Activated naive CD8-positive, alpha-beta T cell treated with anti-CD3 and anti-CD28 coated beads, Interleukin-2, amount 50 U/mL, for 24 hours (primary cell): ENCODE data around the gene LSS.
"Not testable (repeated sequence)": the region's sequence is repeated elsewhere in the genome, so short reads cannot be mapped to it uniquely, and the experiment has no call there.

ENCODE experiments used
- ATAC-seq: fragments of 150-1000 bp; cut with Tn5 transposase; one replicate; pipeline ENCODE4 v1.10.0; 2021
- DNase-seq: peaks from one replicate; pipeline ENCODE4 v3.0.0; 2021
- H3K27ac Mint-ChIP-seq: one replicate; pipeline ENCODE4 v1.8.0; 2021; ENCODE audit warnings: mild to moderate bottlenecking, mixed read lengths
- H3K27me3 Mint-ChIP-seq: one replicate; pipeline ENCODE4 v1.8.0; 2021; ENCODE audit warnings: mixed read lengths
- H3K36me3 Mint-ChIP-seq: one replicate; pipeline ENCODE4 v1.8.0; 2021; ENCODE audit warnings: low read depth, mixed read lengths
- H3K4me1 Mint-ChIP-seq: one replicate; pipeline ENCODE4 v1.8.0; 2021; ENCODE audit warnings: mixed read lengths
- H3K4me3 Mint-ChIP-seq: one replicate; pipeline ENCODE4 v1.8.0; 2021; ENCODE audit warnings: mild to moderate bottlenecking, moderate library complexity, mixed read lengths
- H3K9me3 Mint-ChIP-seq: one replicate; pipeline ENCODE4 v1.8.0; 2021; ENCODE audit warnings: mixed read lengths

The LSS gene

DNA sequence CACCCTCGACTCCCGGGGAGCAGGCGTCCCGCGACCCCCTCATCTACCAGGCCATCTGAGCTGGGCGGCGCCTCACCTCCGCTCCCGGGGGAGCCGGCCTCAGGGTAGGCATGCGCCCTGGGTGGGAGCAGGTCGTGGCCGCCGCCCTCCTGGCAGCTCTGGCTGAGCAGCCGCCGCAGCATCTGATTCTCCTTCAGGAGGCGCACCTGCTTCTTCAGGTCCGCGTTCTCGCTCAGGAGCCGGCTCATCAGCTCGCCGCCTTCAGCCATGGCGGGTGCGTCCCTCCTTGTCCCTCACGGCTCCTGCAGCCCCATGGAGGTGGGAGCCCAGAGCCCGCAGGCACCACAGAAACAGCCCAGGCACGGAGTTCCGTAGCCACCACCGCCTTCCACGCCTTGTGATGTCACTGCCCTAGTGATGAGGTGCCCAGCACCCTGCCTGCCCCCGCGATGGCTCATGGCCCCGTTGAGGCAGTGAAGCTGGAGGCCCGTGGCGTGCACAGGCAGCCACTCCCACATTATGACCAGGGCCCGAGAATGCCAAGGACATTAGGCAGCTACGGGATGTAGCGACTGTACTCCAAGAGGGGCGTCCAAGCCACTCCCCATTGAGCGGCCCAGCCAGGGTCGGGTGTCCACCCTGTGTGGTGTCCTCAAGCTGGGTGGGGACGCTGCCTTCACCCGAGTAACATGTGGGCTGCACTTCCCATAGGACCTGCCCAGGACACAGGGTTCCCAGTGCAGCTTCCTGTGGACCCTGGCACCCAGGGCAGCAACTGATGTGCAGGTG lies 45.8 kb downstream of the LSS start:
- Mint-ChIP-seq H3K27me3 (no peaks in the 10 kb centered on the region), H3K4me1 (peaks cover 6% of the 10 kb centered on the region), H3K27ac (no peak overlapping the region), H3K4me3 (no peak overlapping the region), H3K36me3 (no peaks in the 10 kb centered on the region), H3K9me3 (no peaks in the 10 kb centered on the region)
- DNase-seq (no peak), ATAC-seq (no peak)

DNA sequence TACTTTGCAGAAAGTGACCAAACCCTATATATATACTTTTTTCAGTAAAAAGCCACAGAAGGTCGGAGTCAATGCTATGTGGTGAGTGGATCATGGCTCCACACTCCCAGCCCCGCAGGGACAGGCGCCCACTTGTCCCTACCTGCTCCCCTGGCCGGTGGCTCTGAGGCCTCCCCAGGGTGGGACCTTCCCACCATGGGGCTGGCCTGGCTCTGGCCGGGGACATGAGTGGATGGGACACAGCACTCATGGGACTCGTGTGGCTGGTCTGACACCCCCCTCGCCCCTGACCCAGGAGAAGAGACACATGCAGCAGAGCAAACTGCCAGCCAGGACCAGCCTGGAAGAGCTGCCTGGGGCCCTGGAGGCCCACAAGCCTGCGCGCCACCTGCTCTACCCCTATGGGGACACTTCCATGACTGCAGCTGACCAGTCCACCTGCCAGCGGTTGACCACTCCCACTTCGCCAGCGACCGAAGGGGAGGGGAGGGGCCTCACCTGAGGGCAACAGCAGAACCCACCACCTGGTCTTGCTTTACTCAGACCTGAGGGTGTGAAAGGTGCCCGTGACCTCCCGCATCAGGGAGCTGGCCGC lies 46.5 kb downstream of the LSS start:
- no peak for DNase-seq
- H3K4me1 Mint-ChIP-seq, result peaks cover 6% of the 10 kb centered on the region
- H3K4me3 Mint-ChIP-seq, result no peak overlapping the region
- H3K9me3 Mint-ChIP-seq, result no peaks in the 10 kb centered on the region
- no peaks in the 10 kb centered on the region for H3K27me3 Mint-ChIP-seq
- H3K36me3 Mint-ChIP-seq, result no peaks in the 10 kb centered on the region
- no peak for ATAC-seq
- H3K27ac Mint-ChIP-seq, result no peak overlapping the region

DNA sequence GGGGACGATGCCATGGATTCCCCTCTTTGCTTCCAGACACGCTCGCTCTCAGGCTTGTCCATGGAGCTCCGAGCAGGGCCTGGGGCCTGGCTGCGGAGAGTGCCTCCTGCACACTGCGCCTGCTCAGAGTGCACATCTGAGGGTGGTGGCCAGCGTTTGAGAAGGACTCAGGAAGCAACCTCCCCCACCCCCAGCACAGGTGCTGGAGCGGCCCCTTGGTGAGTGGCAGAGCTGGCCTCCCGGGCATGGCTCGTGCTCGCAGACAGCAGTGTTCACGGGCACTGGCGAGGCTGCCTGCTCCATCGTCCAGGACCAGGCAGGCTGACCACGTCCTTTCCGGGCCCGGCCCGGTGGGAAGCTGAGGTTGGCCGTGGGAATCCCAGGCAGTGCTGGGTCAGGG lies 47.1 kb downstream of the LSS start:
- no peaks in the 10 kb centered on the region for H3K36me3 Mint-ChIP-seq
- ATAC-seq (no peak), DNase-seq (no peak)
- H3K27ac Mint-ChIP-seq, result no peak overlapping the region
- peaks cover 6% of the 10 kb centered on the region for H3K4me1 Mint-ChIP-seq
- no peaks in the 10 kb centered on the region for H3K27me3 Mint-ChIP-seq
- H3K4me3 Mint-ChIP-seq, result no peak overlapping the region
- H3K9me3 Mint-ChIP-seq, result no peaks in the 10 kb centered on the region

DNA sequence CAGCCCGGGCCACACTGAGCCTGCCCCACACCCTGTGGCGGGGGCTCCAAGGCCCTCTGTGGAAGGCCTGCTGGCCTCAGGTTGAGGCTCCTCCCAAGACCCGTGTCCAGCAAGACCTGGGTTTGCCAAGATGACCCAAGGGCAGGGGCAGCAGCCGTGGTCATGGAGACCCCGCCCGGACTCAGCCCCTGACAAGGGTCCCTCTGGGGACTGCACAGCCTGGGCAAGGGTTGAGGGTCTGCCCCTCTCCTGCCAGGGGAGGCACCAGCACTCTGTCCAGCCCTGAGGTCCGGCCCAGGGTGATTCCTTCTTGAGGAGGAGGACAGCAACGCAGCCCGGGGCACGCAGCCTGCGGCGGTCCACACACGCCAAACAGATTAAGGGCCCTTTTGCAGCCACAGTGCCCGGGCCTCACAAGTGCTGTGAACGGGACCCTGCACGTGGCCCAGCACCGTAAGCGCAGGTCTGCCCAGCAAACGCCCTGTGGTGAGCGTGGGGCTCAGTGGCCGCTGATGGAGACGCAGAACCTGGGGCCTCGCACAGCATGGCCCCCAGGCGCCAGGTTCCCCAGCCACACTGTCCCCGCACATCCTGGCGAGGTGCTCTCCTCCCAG lies 47.7 kb downstream of the LSS start:
- ATAC-seq (no peak), DNase-seq (no peak)
- Mint-ChIP-seq H3K27ac (no peak overlapping the region), H3K4me3 (no peak overlapping the region), H3K4me1 (peaks cover 6% of the 10 kb centered on the region), H3K9me3 (peaks cover 4% of the 10 kb centered on the region), H3K36me3 (no peaks in the 10 kb centered on the region), H3K27me3 (no peaks in the 10 kb centered on the region)

DNA sequence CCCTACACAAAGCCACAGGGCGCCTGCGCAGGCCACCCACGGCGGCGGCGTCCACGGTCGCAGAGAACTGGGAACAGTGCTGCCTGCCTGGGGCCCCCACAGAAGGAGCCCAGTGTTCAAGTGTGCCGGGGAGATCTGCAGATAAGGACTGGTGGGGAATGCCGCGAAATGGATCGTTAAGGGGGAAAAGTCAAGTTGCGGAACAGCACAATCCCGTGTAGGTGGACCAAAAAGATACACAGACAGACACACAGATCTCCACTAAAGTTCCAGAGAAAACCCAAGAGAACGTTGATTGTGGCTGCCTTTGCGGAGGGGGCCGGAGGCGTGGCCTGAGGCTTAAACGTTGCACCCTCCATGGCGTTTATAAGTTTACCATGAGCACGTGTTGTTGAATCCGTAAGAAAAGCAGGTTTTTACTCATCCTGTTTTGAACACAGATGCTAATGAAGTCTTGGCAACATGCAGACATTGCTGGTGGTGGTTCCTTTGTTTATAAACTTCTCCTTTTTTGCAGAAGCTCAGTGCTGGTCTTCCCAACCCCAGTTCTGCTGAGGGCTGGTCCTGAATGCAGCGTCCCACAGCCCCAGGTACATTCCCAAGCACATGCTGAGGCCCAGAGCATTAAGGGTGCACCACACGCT lies 48.4 kb downstream of the LSS start:
- peaks cover 6% of the 10 kb centered on the region for H3K4me1 Mint-ChIP-seq
- no peak overlapping the region for H3K4me3 Mint-ChIP-seq
- ATAC-seq (no peak), DNase-seq (no peak)
- H3K27ac Mint-ChIP-seq, result no peak overlapping the region
- peaks cover 2% of the 10 kb centered on the region for H3K36me3 Mint-ChIP-seq
- peaks cover 5% of the 10 kb centered on the region for H3K9me3 Mint-ChIP-seq
- no peaks in the 10 kb centered on the region for H3K27me3 Mint-ChIP-seq

DNA sequence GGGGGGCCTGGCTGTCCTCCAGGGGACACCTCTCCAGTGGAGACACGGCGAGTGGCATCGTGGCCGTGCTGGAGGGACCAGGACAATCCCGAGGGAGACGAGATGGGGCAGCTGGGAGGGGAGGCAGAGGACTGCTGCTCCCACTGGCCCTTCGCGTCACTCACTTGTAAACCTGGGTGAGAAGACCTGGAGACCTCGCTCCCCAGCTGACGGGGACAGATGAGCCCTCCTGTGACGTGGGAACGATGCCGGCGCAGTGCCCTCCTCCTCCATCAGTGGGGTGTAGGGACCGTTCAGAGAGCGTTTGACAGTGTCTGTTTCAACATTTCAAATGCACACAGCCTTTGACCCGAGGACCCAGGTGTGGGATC lies 48.9 kb downstream of the LSS start:
- Mint-ChIP-seq H3K36me3 (peaks cover 6% of the 10 kb centered on the region), H3K27me3 (peaks cover 2% of the 10 kb centered on the region), H3K4me1 (peaks cover under 1% of the 10 kb centered on the region), H3K27ac (no peak overlapping the region), H3K4me3 (no peak overlapping the region), H3K9me3 (peaks cover 10% of the 10 kb centered on the region)
- ATAC-seq (no peak), DNase-seq (no peak)

DNA sequence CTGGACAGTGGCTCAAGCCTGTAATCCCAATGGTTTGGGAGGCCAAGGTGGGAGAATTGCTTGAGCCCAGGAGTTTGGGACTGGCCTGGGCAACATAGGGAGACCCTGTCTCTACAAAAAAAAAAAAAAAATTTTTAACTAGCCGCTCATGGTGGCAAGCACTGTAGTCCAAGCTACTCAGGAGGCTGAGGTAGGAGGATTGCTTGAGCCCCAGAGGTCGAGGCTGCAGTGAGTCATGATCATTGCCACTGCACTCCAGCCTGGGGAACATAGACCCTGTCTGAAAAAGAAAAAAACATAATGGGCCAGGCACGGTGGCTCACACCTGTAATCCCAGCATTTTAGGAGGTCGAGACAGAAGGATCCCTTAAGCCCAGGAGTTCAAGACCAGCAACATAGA lies 49.6 kb downstream of the LSS start:
- Mint-ChIP-seq H3K27me3 (peaks cover 2% of the 10 kb centered on the region), H3K4me3 (no peak overlapping the region), H3K36me3 (peaks cover 11% of the 10 kb centered on the region), H3K27ac (no peak overlapping the region), H3K4me1 (no peaks in the 10 kb centered on the region), H3K9me3 (peaks cover 15% of the 10 kb centered on the region)
- no peak for ATAC-seq
- DNase-seq, result no peak

DNA sequence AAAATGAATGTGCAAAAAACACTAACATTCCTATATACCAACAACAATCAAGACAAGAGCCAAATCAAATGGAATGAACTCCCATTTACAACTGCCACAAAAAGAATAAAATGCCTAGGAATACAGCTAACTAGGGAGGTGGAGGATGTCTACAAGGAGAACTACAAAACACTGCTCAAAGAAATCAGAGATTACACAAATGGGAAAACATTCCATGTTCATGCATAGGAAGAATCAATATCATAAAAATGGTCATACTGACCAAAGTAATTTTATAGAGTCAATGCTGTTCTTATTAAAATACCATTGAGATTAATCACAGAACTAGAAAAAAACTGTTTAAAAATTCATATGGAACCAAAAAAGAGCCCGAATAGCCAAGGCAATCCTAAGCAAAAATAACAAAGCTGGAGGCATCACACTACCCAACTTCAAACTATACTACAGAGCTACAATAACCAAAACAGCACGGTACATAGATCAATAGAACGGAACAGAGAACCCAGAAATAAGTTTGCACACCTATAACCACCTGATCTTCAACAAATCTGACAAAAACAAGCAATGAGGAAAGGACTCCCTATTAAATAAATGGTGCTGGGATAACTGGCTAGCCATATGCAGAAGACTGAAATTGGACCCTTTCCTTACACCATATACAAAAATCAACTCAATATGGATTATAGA lies 52.0 kb downstream of the LSS start:
- DNase-seq, H3K4me3 Mint-ChIP-seq, H3K27ac Mint-ChIP-seq, ATAC-seq, H3K4me1 Mint-ChIP-seq, H3K27me3 Mint-ChIP-seq: not testable (repeated sequence)
- Mint-ChIP-seq H3K36me3 (peaks cover 15% of the 10 kb centered on the region), H3K9me3 (peaks cover 18% of the 10 kb centered on the region)

DNA sequence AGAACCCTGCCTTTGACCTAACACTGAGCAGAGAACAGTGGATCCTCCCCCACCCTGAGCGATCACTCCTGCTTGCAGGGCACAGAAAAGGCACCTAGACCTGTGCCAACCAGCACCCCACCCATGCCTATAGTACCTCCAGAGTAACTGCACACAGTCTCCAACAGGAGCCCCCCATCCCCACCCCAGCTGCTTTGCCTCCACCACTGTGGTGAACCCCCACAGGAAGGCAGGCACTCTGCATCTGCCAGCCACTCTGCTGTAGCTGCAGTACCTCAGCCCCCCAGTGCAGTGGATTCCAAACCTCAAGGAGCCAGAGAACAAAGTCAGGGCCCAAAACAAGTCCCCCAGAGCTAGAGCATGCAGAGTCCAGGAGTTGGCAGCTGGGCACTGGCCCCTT lies 55.0 kb downstream of the LSS start:
- peaks cover 6% of the 10 kb centered on the region for H3K4me1 Mint-ChIP-seq
- peaks cover 18% of the 10 kb centered on the region for H3K9me3 Mint-ChIP-seq
- peaks cover 2% of the 10 kb centered on the region for H3K27me3 Mint-ChIP-seq
- peaks cover 15% of the 10 kb centered on the region for H3K36me3 Mint-ChIP-seq
- no peak overlapping the region for H3K27ac Mint-ChIP-seq
- no peak overlapping the region for H3K4me3 Mint-ChIP-seq
- ATAC-seq, result no peak
- no peak for DNase-seq

DNA sequence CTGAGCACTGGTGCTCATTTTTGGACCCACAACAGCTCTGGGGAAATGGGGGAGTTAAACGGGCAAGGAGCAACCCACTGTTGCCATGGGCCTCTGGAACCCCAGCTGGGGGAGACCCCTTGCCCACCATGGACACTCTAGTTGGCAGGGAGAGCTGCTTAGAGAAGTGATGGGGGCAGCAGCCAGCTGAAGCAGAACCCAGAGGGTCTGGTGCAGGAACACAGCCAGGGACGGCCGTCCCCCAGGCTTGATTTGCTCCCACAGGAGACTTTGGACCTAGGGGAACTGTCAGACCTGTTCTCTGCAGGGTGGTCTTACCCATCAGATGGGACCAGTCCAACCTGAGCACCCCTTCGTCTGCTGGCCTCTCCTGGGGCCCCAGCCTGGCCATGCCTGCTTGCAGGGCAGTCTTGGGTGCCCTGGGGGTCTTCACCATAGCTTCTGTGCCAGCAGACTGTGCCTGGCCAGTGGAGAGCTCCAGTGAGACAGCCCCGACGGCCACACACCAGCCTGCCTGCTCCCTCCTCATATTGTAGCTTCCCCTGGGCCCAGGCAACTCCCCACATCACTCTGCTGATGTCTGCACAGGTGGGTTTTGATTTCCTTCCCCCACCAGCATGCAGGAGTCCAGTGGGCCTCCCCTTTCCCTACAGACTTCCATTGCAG lies 55.6 kb downstream of the LSS start:
- H3K36me3 Mint-ChIP-seq, result peaks cover 15% of the 10 kb centered on the region
- H3K9me3 Mint-ChIP-seq, result peaks cover 18% of the 10 kb centered on the region
- peaks cover 2% of the 10 kb centered on the region for H3K27me3 Mint-ChIP-seq
- H3K4me3 Mint-ChIP-seq, result no peak overlapping the region
- DNase-seq (no peak), ATAC-seq (no peak)
- no peak overlapping the region for H3K27ac Mint-ChIP-seq
- H3K4me1 Mint-ChIP-seq, result peaks cover 6% of the 10 kb centered on the region

DNA sequence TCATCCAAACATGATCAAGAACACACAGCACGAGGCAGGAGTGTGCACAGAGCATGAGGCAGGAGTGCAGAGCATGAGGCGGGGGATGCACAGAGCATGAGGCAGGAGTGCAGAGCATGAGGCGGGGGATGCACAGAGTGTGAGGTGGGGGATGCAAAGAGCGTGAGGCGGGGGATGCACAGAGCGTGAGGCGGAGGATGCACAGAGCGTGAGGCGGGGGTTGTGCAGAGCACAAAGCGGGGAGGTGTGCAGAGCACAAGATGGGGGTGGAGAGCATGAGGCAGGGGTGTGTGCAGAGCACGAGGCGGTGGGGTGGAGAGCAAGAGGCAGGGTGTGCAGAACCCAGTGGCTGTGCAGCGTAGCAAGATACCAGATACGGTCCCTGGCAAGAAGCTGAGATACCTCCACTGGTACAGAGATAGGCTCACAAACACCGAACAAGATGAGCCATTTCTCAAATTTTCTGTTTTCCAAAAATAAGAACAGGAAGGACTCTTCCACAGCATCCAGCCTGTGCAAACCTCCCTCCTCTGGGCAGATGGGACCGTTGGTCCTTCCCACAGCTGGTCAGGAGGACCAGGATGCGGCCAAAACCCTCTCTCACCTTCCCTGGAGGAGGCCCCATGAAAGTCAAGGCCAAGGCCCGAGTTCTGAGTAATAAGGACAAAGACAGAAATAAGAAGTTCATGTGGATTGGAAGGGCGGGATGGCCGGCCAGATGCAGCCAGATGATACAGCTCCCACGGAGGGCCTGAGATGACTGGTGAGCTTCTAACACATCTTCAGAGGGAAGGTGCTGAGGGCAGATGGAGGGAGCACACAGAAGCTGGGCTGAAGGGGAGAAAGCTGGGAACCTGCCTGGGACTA lies 56.3 kb downstream of the LSS start:
- H3K4me3 Mint-ChIP-seq, result no peak overlapping the region

DNA sequence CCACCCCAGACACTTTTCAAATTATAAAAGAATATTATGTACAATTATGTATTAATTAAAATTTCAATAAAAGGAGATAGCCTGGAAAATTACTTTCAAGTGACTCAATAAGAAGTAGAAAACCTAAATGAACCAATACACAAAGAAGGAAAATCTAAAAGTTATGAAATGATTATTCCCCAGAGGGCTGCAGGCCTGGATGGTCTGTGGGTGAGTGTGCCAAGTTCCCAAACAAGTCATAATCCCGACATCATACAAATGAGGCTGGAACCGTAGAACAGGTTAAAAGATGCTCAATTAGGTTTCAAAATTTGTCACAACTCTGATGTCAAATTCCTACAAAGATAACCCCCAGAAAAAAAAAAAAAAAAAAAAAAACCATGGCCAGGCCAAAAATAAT lies 57.0 kb downstream of the LSS start:
- Mint-ChIP-seq H3K4me1 (peaks cover 6% of the 10 kb centered on the region), H3K27ac (no peak overlapping the region), H3K4me3 (no peak overlapping the region), H3K27me3 (peaks cover 2% of the 10 kb centered on the region), H3K9me3 (peaks cover 18% of the 10 kb centered on the region), H3K36me3 (peaks cover 15% of the 10 kb centered on the region)
- no peak for ATAC-seq
- DNase-seq, result no peak

More for the DNA sequence above, 56.3 kb downstream of the LSS start:
- H3K27ac Mint-ChIP-seq, result no peak overlapping the region
- H3K9me3 Mint-ChIP-seq, result peaks cover 18% of the 10 kb centered on the region
- peaks cover 2% of the 10 kb centered on the region for H3K27me3 Mint-ChIP-seq
- peaks cover 15% of the 10 kb centered on the region for H3K36me3 Mint-ChIP-seq
- ATAC-seq, result no peak
- DNase-seq, result no peak
- peaks cover 6% of the 10 kb centered on the region for H3K4me1 Mint-ChIP-seq

DNA sequence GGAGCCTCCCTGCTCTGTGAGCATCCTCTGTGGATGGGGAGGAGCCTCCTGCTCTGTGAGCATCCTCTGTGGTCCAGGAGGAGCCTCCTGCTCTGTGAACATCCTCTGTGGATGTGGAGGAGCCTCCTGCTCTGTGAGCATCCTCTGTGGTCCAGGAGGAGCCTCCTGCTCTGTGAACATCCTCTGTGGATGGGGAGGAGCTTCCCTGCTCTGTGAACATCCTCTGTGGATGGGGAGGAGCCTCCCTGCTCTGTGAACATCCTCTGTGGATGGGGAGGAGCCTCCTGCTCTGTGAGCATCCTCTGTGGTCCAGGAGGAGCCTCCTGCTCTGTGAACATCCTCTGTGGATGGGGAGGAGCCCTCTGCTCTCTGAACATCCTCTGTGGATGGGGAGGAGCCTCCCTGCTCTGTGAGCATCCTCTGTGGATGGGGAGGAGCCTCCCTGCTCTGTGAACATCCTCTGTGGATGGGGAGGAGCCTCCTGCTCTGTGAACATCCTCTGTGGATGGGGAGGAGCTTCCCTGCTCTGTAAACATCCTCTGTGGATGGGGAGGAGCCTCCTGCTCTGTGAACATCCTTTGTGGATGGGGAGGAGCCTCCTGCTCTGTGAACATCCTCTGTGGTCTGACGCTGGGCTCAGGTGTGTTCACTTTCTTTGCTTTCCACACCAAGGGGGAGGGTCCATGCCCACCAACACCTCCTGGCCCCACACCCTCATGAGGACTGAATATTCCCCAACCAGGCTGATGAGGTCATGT lies 58.0 kb downstream of the LSS start:
- H3K27ac Mint-ChIP-seq, H3K4me1 Mint-ChIP-seq: not testable (repeated sequence)

More for the DNA sequence above, 58.0 kb downstream of the LSS start:
- H3K36me3 Mint-ChIP-seq, result peaks cover 15% of the 10 kb centered on the region
- H3K27me3 Mint-ChIP-seq, DNase-seq, ATAC-seq, H3K4me3 Mint-ChIP-seq: not testable (repeated sequence)
- peaks cover 14% of the 10 kb centered on the region for H3K9me3 Mint-ChIP-seq
